ENCODE measurements around the gene SMARCAD1.

- TF ChIP-seq CTCF (IDR thresholded peaks at IDR 0.05) (no peak), POLR2A (IDR thresholded peaks at IDR 0.05) (no peak), POLR2AphosphoS5 (IDR thresholded peaks at IDR 0.05) (no peak)
Observed at GRCh38 chr4:94202769-94203168, 4.9 kb upstream of the SMARCAD1 start.

Measured in upper lobe of left lung (tissue), 4 donors.